Ovary (tissue), 10 donors: ENCODE results near the gene MAGEB16. TPM values are rescaled to one million over a fixed set of nuclear protein-coding genes. Genes with fewer than 3 reads are reported as not detected.

Experiments used
- DNase-seq, 5 donors: peaks; one replicate each; pipeline ENCODE4 v3.0.0-alpha.2; 2019 to 2020
- H3K27ac ChIP-seq, 2 donors: fragments of 200-600 bp; one replicate each; pipeline versions ENCODE4 v1.5.1 to v1.8.0; 2019 to 2022
- H3K27me3 ChIP-seq: fragments of 200-600 bp; one replicate; pipeline ENCODE4 v1.8.0; 2022
- H3K36me3 ChIP-seq: fragments of 200-600 bp; sonication (generic); one replicate; pipeline ENCODE4 v1.5.1; 2019
- H3K4me1 ChIP-seq: one replicate; pipeline ENCODE4 v1.8.1; 2013; ENCODE audit warnings: mild to moderate bottlenecking, moderate library complexity; ENCODE audit not compliant: insufficient read depth
- H3K4me3 ChIP-seq: fragments of 200-600 bp; sonication (generic); one replicate; pipeline ENCODE4 v1.5.1; 2017
- H3K9me3 ChIP-seq, 2 donors: fragments of 200-600 bp in 1 of 2; sonication (generic) in 1 of 2; one replicate each; pipeline versions ENCODE4 v1.5.1 to v1.8.1; 2013 to 2019; ENCODE audit warnings: mild to moderate bottlenecking in 1 of 2, moderate library complexity in 1 of 2
- CTCF ChIP-seq, 3 donors: fragments of 450-650 bp in 2 of 3; fragments of 200-600 bp in 1 of 3; IDR thresholded peaks; one replicate each; pipeline versions ENCODE4 v1.5.1 to v1.8.0; 2016 to 2022; ENCODE audit warnings: antibody characterized with exemption in 3 of 3, mild to moderate bottlenecking in 1 of 3
- EP300 ChIP-seq: sonication (generic); formaldehyde crosslinking; IDR thresholded peaks from one replicate; pipeline ENCODE4 v1.6.1; 2017; ENCODE audit warnings: antibody characterized with exemption
- POLR2A ChIP-seq: fragments of 450-650 bp; IDR thresholded peaks from one replicate; pipeline ENCODE4 v1.6.1; 2017; ENCODE audit warnings: antibody characterized with exemption, mild to moderate bottlenecking, moderate library complexity
- WGBS, 3 donors: extraction: QIAGEN DNeasy Blood & Tissue Kit in 1 of 3; methylation state at CpG; one replicate each; pipeline versions ENCODE4 v1.1.5 to v1.1.7; 2013 to 2017; 5-methylcytosine and 5-hydroxymethylcytosine counted together
- intact Hi-C, 4 donors: fragments of 100-400 bp; cut with DNase I; formaldehyde crosslinking; loops; one replicate each; pipeline versions ENCODE4 v1.11.0 to v1.15.1; 2022 to 2023
- long read RNA-seq, 3 donors: library from polyadenylated mRNA in 2 of 3; unstranded in 2 of 3; transcript quantifications; one replicate each; pipeline ENCODE4 v2.0.0 and lab custom pipeline, GENCODE V29; 2021 to 2026
- polyA plus RNA-seq, 2 donors: library from polyadenylated mRNA; stranded (reverse); fragments of 200-250 nt in 1 of 2; fragments of 350-450 nt in 1 of 2; fragmentation: Illumina TruSeq in 1 of 2; extraction: RNeasy Lipid Tissue Mini Kit (QIAGEN cat#74804) in 1 of 2; gene quantifications; one replicate each; pipeline ENCODE4 v1.2.3, GENCODE V29; 2013 to 2014
- total RNA-seq, 7 donors: library from RNA; depleted of rRNA in 2 of 7; stranded (reverse); fragments of >200 nt in 2 of 7; fragmentation: NEBNext Ultra II Directional in 3 of 7; extraction: Animal tissue kit (Norgen Biotek cat#: 25700) in 3 of 7; gene quantifications; one replicate each; pipeline versions ENCODE4 v1.1.0 to v1.2.4, GENCODE V29; 2016 to 2023
- donor health status: DM: no; HTN: no; CAD: no; lungs with moderate emphysema.
- donor health status: DM: no; HTN: no; CAD: no.
- donor health status: Bipolar disorder and iron deficiency.
- donor health status: DM: yes; HTN: yes; CAD: no.
- donor health status: DM: no; HTN: no; CAD: no.
- donor health status: DM: yes; HTN: yes; CAD: no.

MAGEB16 gene
- total RNA-seq (not detected), polyA plus RNA-seq (under 1 TPM in 1 of 2 donors, not detected in 1; 0.06 TPM)
- long read RNA-seq, donor 1, result 0 reads
- long read RNA-seq, donor 2, result 0 reads
- long read RNA-seq, donor 3, result 0 reads

GRCh38 chrX:35798042-35798441, at the start of gene MAGEB16:
Gene MAGEB16 (plus strand): TSS chrX:35798342. CDS start chrX:35802197, 3,855 bp downstream.
- no peaks in the 10 kb centered on the region for H3K9me3 ChIP-seq
- intact Hi-C loops, result no loop called here
- TF ChIP-seq CTCF (IDR thresholded peaks at IDR 0.05), result no peak
- TF ChIP-seq EP300, result no peak
- TF ChIP-seq POLR2A, result no peak
- no peaks in the 10 kb centered on the region for H3K27me3 ChIP-seq
- no peak for DNase-seq
- 84 to 90% (median 87%) methylated on average over 15 of the region's 15 CpGs for WGBS, 3 donors
- H3K27ac ChIP-seq, result no peak within 1 kb of the TSS
- H3K36me3 ChIP-seq, result no peaks in the 10 kb centered on the region
- H3K4me3 ChIP-seq, result no peak within 1 kb of the TSS
- H3K4me1 ChIP-seq, result no peaks in the 10 kb centered on the region

DNA sequence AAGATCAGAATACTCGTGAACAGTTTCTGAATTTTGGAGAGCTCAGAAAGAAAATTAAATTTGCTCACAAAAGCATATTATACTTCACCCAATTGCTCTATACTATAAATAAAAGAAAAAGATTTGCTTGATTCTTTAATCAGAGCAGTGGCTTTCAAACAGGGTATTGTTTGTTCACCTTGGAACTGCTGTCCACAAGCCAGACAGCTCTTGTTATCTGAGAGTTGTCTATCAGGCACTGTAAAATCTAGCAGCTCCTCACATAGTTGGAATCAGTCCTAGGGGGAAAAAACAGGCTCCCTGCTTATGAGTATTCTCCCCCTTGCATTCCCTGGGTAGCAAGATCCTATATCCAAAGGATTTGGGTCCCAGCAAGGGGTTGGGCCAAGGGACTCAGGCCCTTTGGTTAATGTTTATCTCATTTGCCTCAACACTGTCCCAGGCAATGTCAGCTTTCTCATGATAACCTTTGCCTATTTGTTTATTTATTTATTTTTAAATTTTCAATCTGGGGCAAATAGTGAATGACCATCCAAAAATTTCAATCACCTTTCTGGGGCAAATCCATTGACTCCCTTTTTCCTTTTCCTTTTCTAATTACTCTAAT, 24.1 kb upstream of the MAGEB16 start:
- Histone ChIP-seq H3K27ac (no peak overlapping the region), H3K4me3 (no peak overlapping the region), H3K9me3 (no peaks in the 10 kb centered on the region), H3K27me3 (no peaks in the 10 kb centered on the region), H3K36me3 (no peaks in the 10 kb centered on the region), H3K4me1 (no peaks in the 10 kb centered on the region)
- DNase-seq, result no peak
- 67 to 74% (median 73%) methylated on average over 1 of the region's 1 CpG for WGBS, 3 donors
- no peak for TF ChIP-seq EP300
- no peak for TF ChIP-seq CTCF (IDR thresholded peaks at IDR 0.05)
- TF ChIP-seq POLR2A, result no peak
- intact Hi-C loops, result no loop called here

DNA sequence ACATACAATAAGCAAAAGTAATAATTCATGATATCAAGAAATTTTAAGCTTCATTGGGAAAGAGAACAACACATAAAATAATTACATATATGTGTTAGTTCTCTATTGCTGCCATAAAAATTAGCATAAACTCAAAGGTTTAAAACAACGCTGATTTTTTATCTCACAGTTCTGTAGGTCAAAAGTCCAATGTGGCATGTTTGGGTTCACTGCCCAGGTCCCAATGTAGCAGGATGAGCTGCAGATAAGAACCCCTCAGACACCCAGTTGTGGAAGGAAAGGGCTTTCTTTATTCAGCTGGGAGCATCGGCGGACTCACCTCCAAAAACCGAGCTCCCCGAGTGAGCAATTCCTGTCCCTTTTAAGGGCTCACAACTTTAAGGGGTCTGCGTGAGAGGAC, 13.1 kb upstream of the MAGEB16 start:
- Histone ChIP-seq H3K27ac (no peak overlapping the region), H3K36me3 (no peaks in the 10 kb centered on the region), H3K4me3 (no peak overlapping the region), H3K4me1 (no peaks in the 10 kb centered on the region), H3K27me3 (no peaks in the 10 kb centered on the region), H3K9me3 (no peaks in the 10 kb centered on the region)
- no peak for TF ChIP-seq CTCF (IDR thresholded peaks at IDR 0.05)
- no peak for TF ChIP-seq POLR2A
- no peak for TF ChIP-seq EP300
- WGBS, 3 donors, result 79 to 87% (median 85%) methylated on average over 6 of the region's 6 CpGs
- no peak for DNase-seq
- intact Hi-C loops, result loop anchor here in 1 of 4 donors (10.0 kb wide), 1 partner anchor 60 kb away; no protein-coding TSS in a partner anchor

DNA sequence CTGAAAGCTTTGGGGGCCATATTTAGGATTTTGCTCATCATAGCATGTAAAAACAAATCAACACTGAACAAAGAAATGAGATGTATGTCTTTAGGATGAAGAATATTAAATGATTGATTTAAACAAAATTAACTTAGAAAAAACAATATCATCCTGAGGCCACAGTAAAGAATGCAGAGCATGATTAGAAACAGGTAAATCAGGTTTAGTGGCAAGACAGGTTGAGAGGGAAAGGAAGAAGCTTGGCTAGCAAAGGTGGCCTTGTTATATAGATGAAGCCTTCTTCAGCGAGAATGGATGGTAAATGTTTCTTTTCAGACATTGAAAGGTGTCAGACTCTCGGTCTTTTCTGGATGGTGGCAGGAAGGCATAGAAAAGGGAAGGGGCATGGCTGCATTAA, 11.9 kb upstream of the MAGEB16 start:
- no peaks in the 10 kb centered on the region for H3K9me3 ChIP-seq
- H3K4me1 ChIP-seq, result no peaks in the 10 kb centered on the region
- H3K27ac ChIP-seq, result no peak overlapping the region
- intact Hi-C loops, result loop anchor here in 1 of 4 donors (10.0 kb wide), 1 partner anchor 61 kb away; no protein-coding TSS in a partner anchor
- no peaks in the 10 kb centered on the region for H3K36me3 ChIP-seq
- no peak for DNase-seq
- H3K4me3 ChIP-seq, result no peak overlapping the region
- no peaks in the 10 kb centered on the region for H3K27me3 ChIP-seq
- no peak for TF ChIP-seq EP300
- TF ChIP-seq CTCF (IDR thresholded peaks at IDR 0.05), result no peak
- TF ChIP-seq POLR2A, result no peak
- WGBS, 3 donors, result 66 to 78% (median 67%) methylated on average over 2 of the region's 2 CpGs
